Measurements from ENCODE around the gene SSTR3. TPM values are rescaled to one million over a fixed set of nuclear protein-coding genes. Genes with fewer than 3 reads are reported as not detected.

SSTR3 gene
- total RNA-seq, 2 donors from 2014 or later, result not detected

GRCh38 chr22:37154925-37155712 lies 57.2 kb downstream of the SSTR3 start:
- Histone ChIP-seq H3K4me3 (no peak overlapping the region), H3K4me1 (no peaks in the 10 kb centered on the region), H3K9me3 (peaks cover 0 to 6% of the 10 kb centered on the region in 2 donors), H3K27me3 (no peaks in the 10 kb centered on the region), H3K27ac (no peak overlapping the region), H3K36me3 (no peaks in the 10 kb centered on the region)
- no peak for TF ChIP-seq CTCF (IDR thresholded peaks at IDR 0.05)
- no peak for DNase-seq (ENCODE audit: low spot score)

Other genes starting within 250 kb of the SSTR3 start
- gene TST, start 193.0 kb downstream of the SSTR3 start, total RNA-seq, result 10 to 100 TPM; 55.0 to 82.1 TPM
- 100 to 1,000 TPM; 102 to 116 TPM for gene MPST, start 192.7 kb downstream of the SSTR3 start, total RNA-seq
- gene KCTD17, start 160.7 kb downstream of the SSTR3 start, total RNA-seq, result 10 to 100 TPM; 44.9 to 54.8 TPM
- gene TMPRSS6, start 102.8 kb downstream of the SSTR3 start, total RNA-seq, result not detected
- 1 to 10 TPM in 1 of 2 donors, under 1 TPM in 1; 0.94 to 1.0 TPM for gene IL2RB, start 62.6 kb downstream of the SSTR3 start, total RNA-seq
- gene C1QTNF6, start 24.2 kb downstream of the SSTR3 start, total RNA-seq, result 1 to 10 TPM; 1.6 to 2.2 TPM
- 10 to 100 TPM in 1 of 2 donors, 1 to 10 TPM in 1; 2.9 to 10.3 TPM for gene RAC2, start 31.8 kb upstream of the SSTR3 start, total RNA-seq
- gene CYTH4, start 70.0 kb upstream of the SSTR3 start, total RNA-seq, result 1 to 10 TPM; 1.5 to 5.9 TPM
- not detected for gene ELFN2, start 215.0 kb upstream of the SSTR3 start, total RNA-seq